Erythroblast (primary cell): ENCODE results near the gene IQCB1.

ENCODE experiments used
- GATA1 ChIP-seq: IDR thresholded peaks from 2 replicates; pipeline ENCODE4 v1.6.1; 2011; ENCODE audit warnings: low read depth, mild to moderate bottlenecking, control low read depth, low read length, moderate library complexity
- POLR2A ChIP-seq: IDR thresholded peaks from 2 replicates; pipeline ENCODE4 v1.6.1; 2011; ENCODE audit warnings: mild to moderate bottlenecking, low read length

GRCh38 chr3:121735047-121735696 lies 99.7 kb downstream of the IQCB1 start:
- TF ChIP-seq POLR2A (no peak), GATA1 (no peak)
